ENCODE results near the gene ARL5C.

ARL5C gene

DNA sequence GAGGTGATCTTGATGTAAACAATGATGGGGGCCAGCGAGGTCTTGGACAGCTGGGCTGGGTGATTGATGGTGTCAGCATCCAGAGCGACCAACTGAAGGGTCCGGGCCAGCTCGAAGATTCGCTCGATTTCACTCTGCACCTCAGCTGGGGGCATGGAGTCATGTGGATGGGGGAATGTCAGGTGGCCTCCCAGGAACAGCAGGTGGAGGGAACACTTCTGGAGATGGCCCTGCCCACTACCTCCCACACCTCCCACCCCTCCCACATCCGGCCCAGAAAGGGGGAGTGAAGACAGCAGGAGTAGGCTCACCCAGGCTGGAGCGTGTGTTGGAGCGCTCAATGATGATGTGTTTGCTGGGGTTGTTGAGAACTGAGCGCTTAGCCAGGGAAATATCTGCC is 17.8 kb upstream of the ARL5C start:
- H3K9me3 ChIP-seq (ENCODE audit: control insufficient read depth, insufficient read depth, low read depth, low read length), result no peaks in the 10 kb centered on the region
- ChIA-PET POLR2A (interaction anchor here (0.7 to 1.3 kb wide), 2 partner anchors 9 to 16 kb away, joined by 3 read pairs; partner anchors contain the start of gene RPL19), CTCF (interaction anchor here (1.1 to 2.9 kb wide), 5 partner anchors 9 to 60 kb away, joined by 3 to 23 read pairs (median 4); no protein-coding TSS in a partner anchor)
- peaks cover 57 to 73% of the 10 kb centered on the region in 2 experiments for H3K36me3 ChIP-seq (ENCODE audit: control insufficient read depth in 2 of 2, insufficient read depth in 1 of 2, low read length in 2 of 2)
- no peak overlapping the region for H3K27ac ChIP-seq (ENCODE audit: extremely low read depth, low read depth, low read length)
- H3K4me1 ChIP-seq (ENCODE audit: control insufficient read depth, insufficient read depth, low read length), result 0 out of 2 replicates have a peak, but pooled peaks cover 2% of the 10 kb centered on the region
- H3K4me3 ChIP-seq (ENCODE audit: low read depth, low read length), result no peak overlapping the region
- TF ChIP-seq GLIS1 (tag by site-specific recombination; IDR thresholded peaks at IDR 0.05) (peak; percentile 57; the same call in 1 of the 2 replicates), EGR2 (tag by site-specific recombination; IDR thresholded peaks at IDR 0.05; ENCODE audit: low read depth) (peak; percentile 77), ZNF776 (tag by site-specific recombination; IDR thresholded peaks at IDR 0.05; ENCODE audit: borderline replicate concordance) (no peak), ZFHX2 (tag by site-specific recombination; conservative IDR thresholded peaks at IDR 0.05) (peak; percentile 72), SP2 (tag by site-specific recombination; IDR thresholded peaks at IDR 0.05) (peak; percentile 13; the same call in 1 of the 2 replicates), ZNF600 (tag by site-specific recombination; IDR thresholded peaks at IDR 0.05) (peak; percentile 35; the same call in 1 of the 2 replicates)

DNA sequence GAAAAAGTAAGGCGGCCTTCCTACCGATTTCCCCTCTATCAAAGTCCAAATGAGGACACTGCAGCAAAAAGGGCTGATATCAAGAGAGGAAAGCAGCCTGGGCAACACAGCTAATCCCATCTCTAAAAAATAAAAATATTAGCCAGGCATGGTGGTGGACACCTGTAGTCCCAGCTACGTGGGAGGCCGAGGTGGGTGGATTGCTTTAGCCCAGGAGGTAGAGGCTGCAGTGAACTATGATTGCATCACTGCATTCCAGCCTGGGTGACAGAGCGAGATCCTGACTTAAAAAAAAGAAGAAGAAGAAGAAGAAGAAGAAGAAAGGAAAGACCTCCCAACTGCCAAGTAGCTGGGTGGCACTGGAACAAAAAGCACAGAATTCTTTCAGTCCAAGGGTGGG is 17.1 kb upstream of the ARL5C start:
- Histone ChIP-seq H3K4me3 (ENCODE audit: low read depth, low read length) (no peak overlapping the region), H3K9me3 (ENCODE audit: control insufficient read depth, insufficient read depth, low read depth, low read length) (no peaks in the 10 kb centered on the region), H3K4me1 (ENCODE audit: control insufficient read depth, insufficient read depth, low read length) (0 out of 2 replicates have a peak, but pooled peaks cover 7% of the 10 kb centered on the region), H3K36me3 (ENCODE audit: control insufficient read depth in 2 of 2, insufficient read depth in 1 of 2, low read length in 2 of 2) (peaks cover 50 to 68% of the 10 kb centered on the region in 2 experiments), H3K27ac (ENCODE audit: extremely low read depth, low read depth, low read length) (no peak overlapping the region)
- POLR2A ChIA-PET, result interaction anchor here (0.7 to 1.3 kb wide), 2 partner anchors 8 to 17 kb away, joined by 3 read pairs; partner anchors contain the start of gene RPL19
- TF ChIP-seq, protein P1, sequence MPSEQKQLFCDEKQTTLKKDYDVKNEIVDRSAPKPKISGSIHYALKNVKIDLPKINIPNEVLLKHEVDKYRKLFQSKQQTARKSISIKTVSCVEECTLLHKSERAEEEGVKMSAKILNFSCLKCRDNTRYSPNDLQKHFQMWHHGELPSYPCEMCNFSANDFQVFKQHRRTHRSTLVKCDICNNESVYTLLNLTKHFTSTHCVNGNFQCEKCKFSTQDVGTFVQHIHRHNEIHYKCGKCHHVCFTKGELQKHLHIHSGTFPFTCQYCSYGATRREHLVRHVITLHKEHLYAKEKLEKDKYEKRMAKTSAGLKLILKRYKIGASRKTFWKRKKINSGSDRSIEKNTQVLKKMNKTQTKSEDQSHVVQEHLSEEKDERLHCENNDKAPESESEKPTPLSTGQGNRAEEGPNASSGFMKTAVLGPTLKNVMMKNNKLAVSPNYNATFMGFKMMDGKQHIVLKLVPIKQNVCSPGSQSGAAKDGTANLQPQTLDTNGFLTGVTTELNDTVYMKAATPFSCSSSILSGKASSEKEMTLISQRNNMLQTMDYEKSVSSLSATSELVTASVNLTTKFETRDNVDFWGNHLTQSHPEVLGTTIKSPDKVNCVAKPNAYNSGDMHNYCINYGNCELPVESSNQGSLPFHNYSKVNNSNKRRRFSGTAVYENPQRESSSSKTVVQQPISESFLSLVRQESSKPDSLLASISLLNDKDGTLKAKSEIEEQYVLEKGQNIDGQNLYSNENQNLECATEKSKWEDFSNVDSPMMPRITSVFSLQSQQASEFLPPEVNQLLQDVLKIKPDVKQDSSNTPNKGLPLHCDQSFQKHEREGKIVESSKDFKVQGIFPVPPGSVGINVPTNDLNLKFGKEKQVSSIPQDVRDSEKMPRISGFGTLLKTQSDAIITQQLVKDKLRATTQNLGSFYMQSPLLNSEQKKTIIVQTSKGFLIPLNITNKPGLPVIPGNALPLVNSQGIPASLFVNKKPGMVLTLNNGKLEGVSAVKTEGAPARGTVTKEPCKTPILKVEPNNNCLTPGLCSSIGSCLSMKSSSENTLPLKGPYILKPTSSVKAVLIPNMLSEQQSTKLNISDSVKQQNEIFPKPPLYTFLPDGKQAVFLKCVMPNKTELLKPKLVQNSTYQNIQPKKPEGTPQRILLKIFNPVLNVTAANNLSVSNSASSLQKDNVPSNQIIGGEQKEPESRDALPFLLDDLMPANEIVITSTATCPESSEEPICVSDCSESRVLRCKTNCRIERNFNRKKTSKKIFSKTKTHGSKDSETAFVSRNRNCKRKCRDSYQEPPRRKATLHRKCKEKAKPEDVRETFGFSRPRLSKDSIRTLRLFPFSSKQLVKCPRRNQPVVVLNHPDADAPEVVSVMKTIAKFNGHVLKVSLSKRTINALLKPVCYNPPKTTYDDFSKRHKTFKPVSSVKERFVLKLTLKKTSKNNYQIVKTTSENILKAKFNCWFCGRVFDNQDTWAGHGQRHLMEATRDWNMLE (tag by site-specific recombination; conservative IDR thresholded peaks at IDR 0.05; ENCODE audit: low read depth), result no peak
- TF ChIP-seq ZNF202 (tag by site-specific recombination; IDR thresholded peaks at IDR 0.05; ENCODE audit: borderline replicate concordance) (no peak), ZFHX2 (tag by site-specific recombination; conservative IDR thresholded peaks at IDR 0.05) (peak; percentile 53), KLF16 (tag by site-specific recombination; IDR thresholded peaks at IDR 0.05) (no peak), ZBTB21 (tag by site-specific recombination; IDR thresholded peaks at IDR 0.05) (no peak), EGR2 (tag by site-specific recombination; IDR thresholded peaks at IDR 0.05; ENCODE audit: low read depth) (peak; percentile 72)
- CTCF ChIA-PET, result interaction anchor here (0.6 to 2.9 kb wide), 8 partner anchors 8 to 204 kb away, joined by 3 to 23 read pairs (median 4); no protein-coding TSS in a partner anchor

DNA sequence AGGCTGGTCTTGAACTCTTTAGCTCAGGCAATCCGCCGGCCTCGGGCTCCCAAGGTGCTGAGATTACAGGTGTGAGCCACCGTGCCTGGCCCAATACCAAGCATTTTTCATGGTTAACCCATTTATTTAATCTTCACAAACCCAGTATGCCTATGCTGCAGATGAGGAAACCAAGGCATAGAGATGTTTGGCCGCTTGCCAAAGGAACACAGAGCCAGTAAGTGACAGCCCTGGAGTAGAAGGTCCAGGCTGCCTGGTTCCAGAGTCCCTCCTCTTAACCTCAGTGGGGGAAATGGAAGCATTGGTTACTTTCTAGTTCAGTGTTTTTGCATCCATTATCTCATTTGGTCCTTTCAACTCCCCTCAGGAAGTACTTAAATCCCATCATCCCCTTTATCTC is 15.3 kb upstream of the ARL5C start:
- CTCF ChIA-PET, result interaction anchor here (1.3 to 1.4 kb wide), 2 partner anchors 28 to 55 kb away, joined by 3 to 5 read pairs; no protein-coding TSS in a partner anchor
- no peaks in the 10 kb centered on the region for H3K9me3 ChIP-seq (ENCODE audit: control insufficient read depth, insufficient read depth, low read depth, low read length)
- TF ChIP-seq BCL11A (tag by site-specific recombination; IDR thresholded peaks at IDR 0.05; ENCODE audit: low read depth), result no peak
- TF ChIP-seq ZNF560 (tag by site-specific recombination; IDR thresholded peaks at IDR 0.05; ENCODE audit: borderline replicate concordance), result no peak
- TF ChIP-seq ZNF24 (tag by site-specific recombination; IDR thresholded peaks at IDR 0.05), result no peak
- no peak for TF ChIP-seq ZNF391 (tag by site-specific recombination; IDR thresholded peaks at IDR 0.05; ENCODE audit: borderline replicate concordance, low read depth)
- no peak for TF ChIP-seq ZNF223 (tag by site-specific recombination; IDR thresholded peaks at IDR 0.05)
- no peak overlapping the region for H3K4me3 ChIP-seq (ENCODE audit: low read depth, low read length)
- H3K27ac ChIP-seq (ENCODE audit: extremely low read depth, low read depth, low read length), result no peak overlapping the region
- H3K4me1 ChIP-seq (ENCODE audit: control insufficient read depth, insufficient read depth, low read length), result 0 out of 2 replicates have a peak, but pooled peaks cover 7% of the 10 kb centered on the region
- POLR2A ChIA-PET, result interaction anchor here (0.6 to 1.3 kb wide), 2 partner anchors 9 to 19 kb away, joined by 3 to 6 read pairs; partner anchors contain the start of gene RPL19
- peaks cover 46 to 68% of the 10 kb centered on the region in 2 experiments for H3K36me3 ChIP-seq (ENCODE audit: control insufficient read depth in 2 of 2, insufficient read depth in 1 of 2, low read length in 2 of 2)
